H1 (cell line): ENCODE data around the gene BAIAP2L2.

Experiments used
- CTCF ChIP-seq, 3 experiments: IDR thresholded peaks; 1 replicate in 2 of 3; 2 replicates in 1 of 3; pipeline versions ENCODE4 v1.5.1 to v1.6.1; 2011; ENCODE audit warnings: low read length in 3 of 3, mild to moderate bottlenecking in 3 of 3, inconsistent platforms in 2 of 3, low read depth in 1 of 3, moderate library complexity in 1 of 3; ENCODE audit not compliant: insufficient read depth in 1 of 3; ENCODE audit errors: control extremely low read depth in 1 of 3
- E2F6 ChIP-seq: IDR thresholded peaks from 2 replicates; pipeline ENCODE4 v1.6.1; 2012; ENCODE audit warnings: inconsistent platforms
- JUND ChIP-seq: IDR thresholded peaks from 2 replicates; pipeline ENCODE4 v1.6.1; 2011; ENCODE audit warnings: mild to moderate bottlenecking, improper control_type of control experiment, low read length
- KDM1A ChIP-seq: fragments of 200-600, 300-600 bp; sonication (generic); IDR thresholded peaks from 2 replicates; pipeline ENCODE4 v1.7.1; 2016; ENCODE audit warnings: mild to moderate bottlenecking, low read length, borderline replicate concordance
- NRF1 ChIP-seq: IDR thresholded peaks from 2 replicates; pipeline ENCODE4 v1.6.1; 2011; ENCODE audit warnings: mild to moderate bottlenecking, low read depth, low read length, improper control_type of control experiment
- POLR2A ChIP-seq, 2 experiments: IDR thresholded peaks; 1 replicate in 1 of 2; 2 replicates in 1 of 2; pipeline ENCODE4 v1.6.1; 2011; ENCODE audit warnings: low read depth in 2 of 2, low read length in 2 of 2, mild to moderate bottlenecking in 2 of 2; ENCODE audit errors: control extremely low read depth in 1 of 2
- POLR2AphosphoS5 ChIP-seq: IDR thresholded peaks from 2 replicates; pipeline ENCODE4 v1.6.1; 2011; ENCODE audit warnings: low read depth, low read length
- RBBP5 ChIP-seq: IDR thresholded peaks from 2 replicates; pipeline ENCODE4 v1.7.1; 2012; ENCODE audit warnings: low read depth, mild to moderate bottlenecking, inconsistent platforms, low read length, moderate library complexity, borderline replicate concordance
- SRF ChIP-seq: IDR thresholded peaks from 2 replicates; pipeline ENCODE4 v1.6.1; 2011; ENCODE audit warnings: mild to moderate bottlenecking, low read depth, low read length, moderate library complexity
- TAF7 ChIP-seq: optimal IDR thresholded peaks from 2 replicates; pipeline ENCODE3; 2011; ENCODE audit warnings: low read depth, mild to moderate bottlenecking, inconsistent platforms, low read length, moderate library complexity, borderline replicate concordance

GRCh38 chr22:38051261-38051660, 59.2 kb downstream of the BAIAP2L2 start:
- TF ChIP-seq TAF7 (no peak), E2F6 (no peak), POLR2A (IDR thresholded peaks at IDR 0.05; ENCODE audit: control extremely low read depth in 1 of 2, low read depth in 2 of 2, low read length in 2 of 2) (no peak), CTCF (IDR thresholded peaks at IDR 0.05; ENCODE audit: control extremely low read depth in 1 of 3, insufficient read depth in 1 of 3, low read depth in 1 of 3, low read length in 3 of 3) (peak in 2 of 3 experiments; percentile 27 to 37; a peak in 2 of 4 replicates), RBBP5 (no peak), JUND (no peak), NRF1 (no peak), SRF (no peak), KDM1A (no peak), POLR2AphosphoS5 (no peak)
